ENCODE data around the gene LEF1.

LEF1 gene

DNA sequence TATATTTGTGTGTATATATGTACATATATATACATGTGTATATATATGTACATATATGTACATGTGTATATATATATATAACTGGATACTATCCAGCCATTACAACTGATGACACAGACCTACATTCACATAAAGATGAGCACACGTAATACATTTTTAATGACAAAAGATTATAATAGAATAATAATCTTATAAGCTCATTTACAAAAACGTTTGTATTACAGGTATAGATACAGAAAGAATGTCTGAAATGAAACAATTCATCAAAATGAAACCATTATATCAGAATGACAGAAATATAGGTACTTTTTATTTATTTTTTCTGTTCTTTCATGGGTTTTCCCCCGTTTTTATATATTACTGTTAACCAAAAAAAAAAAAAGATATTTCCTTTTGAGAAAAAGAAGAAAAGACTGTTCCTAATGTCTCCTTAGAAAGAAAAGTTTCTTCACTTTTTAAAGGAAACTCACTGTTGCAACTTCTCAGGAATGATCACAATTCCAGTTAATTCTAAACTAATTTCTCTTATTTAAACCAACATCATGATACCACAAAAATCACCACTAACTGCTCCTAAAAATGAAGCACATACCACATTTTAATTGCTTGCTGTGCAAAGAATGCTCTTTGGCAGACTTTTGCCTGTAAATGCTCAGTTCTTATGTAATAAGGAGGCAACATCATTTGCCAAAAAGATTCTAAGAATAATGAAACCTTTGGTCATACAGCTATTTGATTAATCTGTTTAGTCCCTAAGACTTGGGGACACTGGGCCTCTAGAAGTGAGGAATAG, 18.9 kb downstream of the LEF1 start:
- DNase-seq (ENCODE audit: low read depth): peak; percentile 14

DNA sequence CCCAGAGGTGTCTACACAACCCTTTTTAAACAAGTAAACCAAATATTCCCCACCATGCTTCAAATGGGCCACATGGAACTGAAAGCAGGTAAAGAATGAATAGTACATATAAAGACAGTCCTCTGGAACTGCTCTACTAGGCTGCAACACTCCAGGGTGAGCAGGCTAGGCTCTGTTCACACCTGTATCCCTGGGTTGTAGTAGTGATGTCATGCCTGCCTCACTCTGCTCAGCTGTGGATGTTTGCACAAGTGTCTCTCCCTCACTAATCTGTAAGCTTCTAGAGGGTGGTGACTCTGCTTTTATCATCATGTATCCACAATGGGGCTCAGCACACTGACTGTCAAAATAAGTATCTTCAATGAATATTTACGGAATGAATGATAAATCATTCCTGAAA, 20.4 kb downstream of the LEF1 start:
- no peak for DNase-seq (ENCODE audit: low read depth)

DNA sequence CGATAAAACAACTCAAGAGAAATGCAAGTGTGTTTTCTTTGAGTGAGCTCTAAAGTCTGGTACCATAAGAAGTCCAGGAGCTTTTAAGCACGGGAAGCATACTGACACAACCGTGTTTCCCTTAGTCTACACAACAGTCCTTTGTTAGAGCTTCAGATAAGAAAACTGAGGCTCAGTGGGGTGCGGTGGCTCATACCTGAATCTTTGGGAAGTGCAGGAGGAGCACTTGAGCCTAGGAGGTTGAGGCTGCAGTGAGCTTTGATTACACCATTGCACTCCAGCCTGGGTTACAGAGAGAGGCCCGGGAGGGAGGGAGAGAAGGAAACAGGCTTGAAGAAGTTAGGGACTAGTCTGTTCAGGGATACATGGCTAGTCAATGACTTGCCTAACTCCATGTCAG, 21.9 kb downstream of the LEF1 start:
- DNase-seq (ENCODE audit: low read depth): no peak

DNA sequence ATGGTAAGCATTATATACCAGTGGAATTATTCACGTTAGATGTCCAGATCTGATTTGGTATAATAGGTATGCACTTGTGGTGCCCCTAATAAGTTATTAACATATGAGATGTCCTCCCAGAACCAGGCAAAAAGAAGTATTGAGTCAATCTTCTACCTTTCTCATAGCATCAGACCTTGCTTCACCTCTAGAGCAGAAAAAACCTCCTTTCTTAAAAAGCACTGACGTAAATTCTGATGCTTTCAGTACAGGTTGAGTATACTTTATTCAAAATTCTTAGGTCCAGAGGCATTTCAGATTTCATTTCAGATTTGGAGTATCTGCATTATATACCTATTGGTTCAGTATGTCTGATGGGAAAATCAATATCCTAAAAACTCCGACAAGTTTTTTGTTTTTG, 22.4 kb downstream of the LEF1 start:
- DNase-seq (ENCODE audit: low read depth): no peak

GRCh38 chr4:108144451-108144850, 24.3 kb downstream of the LEF1 start:
- no peak for DNase-seq (ENCODE audit: low read depth)

DNA sequence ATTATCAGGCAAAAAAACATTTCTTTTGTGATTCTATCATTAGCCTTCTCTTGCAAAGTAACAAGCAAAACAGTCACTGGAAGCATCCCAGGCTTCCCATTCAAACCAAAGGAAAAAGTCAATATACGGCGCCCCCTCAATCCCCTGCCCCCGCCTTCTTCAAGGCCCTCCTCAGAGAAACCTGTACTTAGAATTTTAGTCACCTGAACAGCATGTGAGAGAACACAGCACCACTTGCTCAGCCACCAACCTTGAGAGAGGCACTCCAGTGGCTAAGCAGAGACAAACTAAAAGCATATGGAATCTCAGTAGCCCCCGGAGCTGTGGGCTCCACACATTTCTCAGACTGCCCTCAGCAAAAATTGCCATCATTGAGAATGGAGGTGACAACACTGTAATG, 25.2 kb downstream of the LEF1 start:
- DNase-seq (ENCODE audit: low read depth): no peak

- DNase-seq (ENCODE audit: low read depth): no peak
Observed at GRCh38 chr4:108142870-108143269, 25.9 kb downstream of the LEF1 start.

- peak; percentile 11 for DNase-seq (ENCODE audit: low read depth)
Observed at GRCh38 chr4:108141213-108141950, 27.4 kb downstream of the LEF1 start.

DNA sequence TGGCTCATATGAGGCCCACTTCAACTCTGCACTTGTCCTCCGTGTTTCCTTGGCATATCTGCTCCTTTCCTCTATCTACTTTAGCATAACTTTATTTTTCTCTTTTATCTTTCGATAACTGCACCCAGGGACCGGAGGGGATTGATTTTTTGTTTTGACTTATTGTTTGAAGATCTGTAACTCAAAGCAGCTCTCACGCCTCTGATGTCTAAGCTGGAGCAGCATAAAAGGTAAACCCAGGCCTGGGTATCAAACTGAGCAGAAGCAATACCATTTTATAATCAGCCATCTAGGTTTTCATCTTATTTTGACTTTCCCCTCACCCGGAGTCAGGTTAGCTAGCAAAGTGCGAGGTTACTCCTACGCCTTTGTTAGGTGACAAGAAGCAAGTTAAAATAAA, 28.4 kb downstream of the LEF1 start:
- no peak for DNase-seq (ENCODE audit: low read depth)

GRCh38 chr4:108139089-108139488, 29.6 kb downstream of the LEF1 start:
- no peak for DNase-seq (ENCODE audit: low read depth)

DNA sequence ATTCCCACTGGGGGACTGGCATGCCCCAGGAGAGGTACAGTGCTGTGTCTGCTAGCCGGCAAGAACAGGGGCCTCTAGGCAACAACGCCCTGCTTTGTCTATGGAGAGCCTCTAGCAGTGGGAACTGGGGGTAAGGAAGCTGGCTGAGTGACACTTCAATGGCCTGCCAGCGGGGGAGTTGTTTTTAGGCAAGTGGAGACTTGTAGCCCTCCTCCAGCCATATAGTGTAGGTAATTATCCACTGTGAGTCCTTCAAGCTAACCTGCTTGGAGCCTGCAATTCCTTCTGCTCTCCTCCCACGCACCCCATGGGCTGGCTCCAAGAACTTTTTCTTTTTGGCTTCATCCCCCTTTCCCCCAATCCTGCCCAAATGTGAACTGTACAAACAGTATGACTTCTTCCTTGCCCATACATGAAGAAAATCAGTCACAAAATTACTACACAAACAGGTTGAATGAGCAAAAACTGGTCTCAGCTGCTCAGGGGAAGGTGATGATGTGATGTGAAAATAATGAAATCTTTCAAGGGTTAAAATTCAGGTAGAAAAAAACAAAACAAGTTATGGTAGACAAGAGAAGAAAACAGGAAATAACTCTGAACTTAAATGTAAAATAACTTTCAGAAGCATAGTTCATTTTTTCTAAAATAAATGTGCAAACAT, 33.1 kb downstream of the LEF1 start:
- no peak for DNase-seq (ENCODE audit: low read depth)

DNA sequence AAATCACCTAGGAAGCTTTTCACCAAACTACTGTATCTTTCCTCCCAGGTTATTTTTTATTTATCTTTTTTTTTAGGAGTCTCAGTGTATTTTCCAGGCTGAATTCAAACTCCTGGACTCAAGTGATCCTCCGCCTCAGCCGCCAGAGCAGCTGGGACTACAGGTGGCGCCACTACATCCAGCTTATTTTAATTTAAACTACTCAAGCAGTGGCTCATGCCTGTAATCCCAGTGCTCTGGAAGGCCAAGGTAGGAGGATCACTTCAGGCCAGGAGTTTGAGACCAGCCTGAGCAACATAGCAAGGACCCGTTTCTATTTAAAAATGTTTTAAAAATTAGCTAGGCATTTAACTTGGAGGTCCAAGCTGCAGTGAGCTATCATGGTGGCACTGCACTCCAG, 37.8 kb downstream of the LEF1 start:
- no peak for DNase-seq (ENCODE audit: low read depth)

DNA sequence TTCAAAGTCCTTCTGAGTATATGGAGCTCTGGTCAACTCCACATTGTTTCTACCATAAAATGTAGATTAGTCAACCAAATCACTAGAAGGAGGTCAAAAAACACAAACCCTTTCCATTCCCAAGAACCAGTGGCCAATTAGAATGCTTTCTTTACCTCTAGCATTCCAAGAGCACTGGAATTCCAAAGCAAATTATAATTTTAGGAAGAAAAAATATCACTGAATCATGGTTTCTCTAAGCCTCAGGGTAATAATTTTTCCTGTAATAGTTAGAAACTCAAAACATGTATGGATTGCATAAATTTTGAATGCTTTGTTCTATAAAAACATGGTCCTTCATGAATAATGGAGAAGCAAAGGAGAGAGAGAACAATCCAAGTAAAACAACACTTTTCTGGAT, 39.5 kb downstream of the LEF1 start:
- DNase-seq (ENCODE audit: low read depth): no peak

- no peak for DNase-seq (ENCODE audit: low read depth)
Observed at GRCh38 chr4:108126806-108127205, 41.9 kb downstream of the LEF1 start.

GRCh38 chr4:108120789-108121188, 47.9 kb downstream of the LEF1 start:
- DNase-seq (ENCODE audit: low read depth): no peak

GRCh38 chr4:108119199-108119800, 49.4 kb downstream of the LEF1 start:
- DNase-seq (ENCODE audit: low read depth): no peak

GRCh38 chr4:108118505-108118904, 50.2 kb downstream of the LEF1 start:
- no peak for DNase-seq (ENCODE audit: low read depth)

GRCh38 chr4:108117418-108118182, 51.1 kb downstream of the LEF1 start:
- DNase-seq (ENCODE audit: low read depth): no peak

DNA sequence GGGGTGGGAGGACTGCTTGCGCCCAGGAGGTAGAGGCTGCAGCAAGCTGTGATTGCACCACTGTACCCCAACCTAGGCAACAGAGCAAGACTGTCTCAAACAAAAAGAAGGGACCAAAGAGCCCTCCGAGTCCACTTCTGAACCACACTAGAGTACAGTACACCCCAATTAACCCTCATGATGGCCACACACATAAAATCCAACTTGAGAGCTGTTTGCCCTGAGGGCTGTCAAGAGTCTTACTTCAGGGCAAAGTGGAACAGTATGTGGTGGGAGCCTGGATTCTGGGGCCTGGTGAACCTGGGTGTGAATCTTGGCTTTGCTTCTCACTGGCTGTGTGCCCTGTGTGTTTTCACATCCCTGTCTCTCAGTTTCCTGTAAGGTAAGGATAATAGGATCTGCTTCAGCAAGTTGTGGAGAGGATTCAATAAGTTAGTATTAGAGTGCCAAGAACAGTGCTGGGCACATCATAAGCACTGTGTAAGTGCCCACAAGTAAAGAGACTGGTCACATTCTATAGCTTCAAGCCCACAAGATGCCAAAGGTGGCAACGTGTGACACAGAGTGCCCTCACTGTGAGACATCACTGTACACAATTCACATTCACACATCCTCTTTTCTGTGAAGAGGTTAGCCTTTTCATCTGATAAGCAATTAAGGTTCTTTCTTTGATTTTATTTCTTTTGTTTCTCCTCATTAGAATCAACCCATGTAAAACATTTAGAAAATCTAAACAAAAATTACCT, 52.1 kb downstream of the LEF1 start:
- no peak for DNase-seq (ENCODE audit: low read depth)

DNA sequence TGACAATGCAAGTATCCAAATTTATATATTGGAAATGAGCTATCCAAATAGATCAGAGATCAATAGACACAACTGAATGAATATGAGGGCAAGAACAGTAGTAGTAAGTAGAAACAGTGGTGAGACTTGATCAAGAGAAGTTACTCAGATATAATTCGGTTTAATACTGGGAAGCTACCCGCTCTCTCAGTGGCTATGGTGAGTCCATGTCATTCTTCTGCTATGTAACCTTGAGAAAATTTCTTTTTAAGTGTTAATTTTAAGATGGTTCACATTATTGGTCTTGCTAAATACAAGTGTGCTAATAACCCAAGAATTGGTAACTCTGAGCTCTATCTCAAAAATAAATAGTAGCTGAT, 53.6 kb downstream of the LEF1 start:
- no peak for DNase-seq (ENCODE audit: low read depth)

- DNase-seq (ENCODE audit: low read depth): no peak
Observed at GRCh38 chr4:108114503-108114902, 54.2 kb downstream of the LEF1 start.

Measured in fibroblast of gingiva (primary cell).